Central memory CD8-positive, alpha-beta T cell (primary cell): Measurements from ENCODE around the gene S100A1.
"Not testable (repeated sequence)": the region's sequence is repeated elsewhere in the genome, so short reads cannot be mapped to it uniquely, and the experiment has no call there.

Experiments
- ATAC-seq: fragments of 150-1000 bp; cut with Tn5 transposase; replicated peaks from 2 replicates; pipeline ENCODE4 v1.10.0; 2022; ENCODE audit warnings: mild to moderate bottlenecking, moderate FRiP score, moderate number of reproducible peaks; ENCODE audit not compliant: poor library complexity, severe bottlenecking; ENCODE audit errors: extremely low read depth
- DNase-seq, 2 donors: peaks; one replicate each; pipeline ENCODE4 v3.0.0; 2021; ENCODE audit warnings: low spot score in 2 of 2
- H3K27ac Mint-ChIP-seq: one replicate; pipeline ENCODE4 v1.8.0; 2022; ENCODE audit warnings: low read depth, mild to moderate bottlenecking, moderate library complexity, mixed read lengths
- H3K27me3 Mint-ChIP-seq: one replicate; pipeline ENCODE4 v1.8.0; 2022; ENCODE audit warnings: mixed read lengths
- H3K36me3 Mint-ChIP-seq: one replicate; pipeline ENCODE4 v1.8.0; 2022; ENCODE audit warnings: mild to moderate bottlenecking, moderate library complexity, mixed read lengths; ENCODE audit not compliant: insufficient read depth
- H3K4me1 Mint-ChIP-seq: one replicate; pipeline ENCODE4 v1.8.0; 2022; ENCODE audit warnings: mixed read lengths
- H3K4me3 Mint-ChIP-seq: one replicate; pipeline ENCODE4 v1.8.0; 2022; ENCODE audit warnings: mild to moderate bottlenecking, moderate library complexity, mixed read lengths
- H3K9me3 Mint-ChIP-seq: one replicate; pipeline ENCODE4 v1.8.0; 2022; ENCODE audit warnings: mixed read lengths

Gene S100A1

DNA sequence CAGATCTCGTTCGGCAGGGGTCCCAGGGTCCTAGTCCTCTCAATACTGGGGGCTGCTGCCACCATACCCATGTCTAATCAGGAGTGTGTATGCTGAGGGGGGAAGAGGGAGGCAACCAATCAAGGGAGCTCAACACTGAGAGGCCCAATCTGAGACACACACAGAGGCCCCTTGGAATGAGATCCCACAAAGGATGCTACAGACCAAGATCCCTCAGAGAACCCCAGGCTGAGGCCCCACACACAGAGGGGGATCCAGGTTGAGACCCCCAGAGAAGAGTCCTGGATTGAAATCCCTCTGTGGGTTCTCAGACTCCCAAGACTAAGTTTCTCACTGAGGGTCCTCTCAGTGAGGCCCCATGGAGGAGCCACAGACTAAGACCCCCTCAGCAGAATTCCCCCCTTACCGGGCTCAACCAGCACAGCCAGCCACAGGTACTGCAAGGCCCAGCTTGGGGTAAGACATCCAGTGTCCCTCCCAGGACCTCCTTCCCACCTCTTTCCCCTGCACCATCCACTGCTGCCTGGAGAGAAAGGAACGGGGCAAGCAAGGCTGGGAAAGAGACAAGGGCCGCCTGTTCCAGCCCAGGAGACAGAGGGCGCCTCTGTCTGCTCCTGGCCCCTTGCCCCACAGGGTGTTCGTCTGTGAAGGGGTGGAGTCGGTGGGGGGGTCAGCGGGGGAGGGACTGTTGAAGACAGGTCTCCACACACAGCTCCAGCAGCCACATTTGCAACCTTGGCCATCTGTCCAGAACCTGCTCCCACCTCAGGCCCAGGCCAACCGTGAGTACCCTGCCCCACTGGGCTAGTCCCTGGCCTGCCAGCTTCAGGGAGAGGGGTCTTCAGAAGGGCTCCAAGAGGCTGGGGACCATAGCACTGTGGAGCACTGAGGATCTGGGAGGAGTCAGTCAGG lies at the start of gene S100A1:
Gene S100A1 (plus strand): TSS at position 720 of the 912 bp plus-strand sequence. CDS start 2,088 bp downstream, outside the sequence.
- no peak within 1 kb of the TSS for H3K27ac Mint-ChIP-seq
- no peaks in the 10 kb centered on the region for H3K27me3 Mint-ChIP-seq
- no peak within 1 kb of the TSS for H3K4me3 Mint-ChIP-seq
- no peaks in the 10 kb centered on the region for H3K9me3 Mint-ChIP-seq
- ATAC-seq (no peak), DNase-seq (no peak)
- H3K36me3 Mint-ChIP-seq = no peaks in the 10 kb centered on the region
- H3K4me1 Mint-ChIP-seq = peaks cover 1% of the 10 kb centered on the region

DNA sequence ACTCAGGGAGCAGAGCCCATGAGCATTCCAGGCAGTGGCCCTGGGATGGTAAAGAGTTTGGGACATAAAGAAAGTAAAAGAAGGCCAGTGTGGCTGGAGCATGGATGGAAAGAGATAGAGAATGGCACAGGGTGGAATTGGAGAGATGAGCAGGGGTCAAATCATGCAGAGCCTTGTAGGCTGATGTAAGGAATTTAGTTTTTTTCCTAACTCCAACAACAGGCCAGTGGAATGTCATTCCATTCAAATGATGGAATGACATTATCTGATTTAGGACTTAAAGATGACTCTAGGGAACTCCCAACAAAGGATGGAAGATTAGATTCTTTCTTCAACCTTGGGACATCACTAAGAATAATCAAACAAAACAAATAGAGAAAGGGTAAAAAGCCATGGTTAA lies 49.7 kb upstream of the S100A1 start:
- ATAC-seq (no peak), DNase-seq (no peak)
- Mint-ChIP-seq H3K36me3 (peaks cover under 1% of the 10 kb centered on the region), H3K4me1 (no peaks in the 10 kb centered on the region), H3K9me3 (no peaks in the 10 kb centered on the region), H3K27ac (no peak overlapping the region), H3K4me3 (no peak overlapping the region), H3K27me3 (peaks cover 35% of the 10 kb centered on the region)

- H3K9me3 Mint-ChIP-seq = no peaks in the 10 kb centered on the region
- DNase-seq (no peak), ATAC-seq (no peak)
- no peak overlapping the region for H3K27ac Mint-ChIP-seq
- H3K36me3 Mint-ChIP-seq = peaks cover 2% of the 10 kb centered on the region
- no peak overlapping the region for H3K4me3 Mint-ChIP-seq
- H3K27me3 Mint-ChIP-seq = peaks cover 37% of the 10 kb centered on the region
- no peaks in the 10 kb centered on the region for H3K4me1 Mint-ChIP-seq
These were observed 49.3 kb upstream of the S100A1 start for GRCh38 chr1:153578936-153579335.

- not testable (repeated sequence) for H3K27ac Mint-ChIP-seq, ATAC-seq, H3K4me1 Mint-ChIP-seq, H3K9me3 Mint-ChIP-seq, DNase-seq, H3K4me3 Mint-ChIP-seq, H3K36me3 Mint-ChIP-seq
- peaks cover 52% of the 10 kb centered on the region for H3K27me3 Mint-ChIP-seq
These were observed 45.4 kb upstream of the S100A1 start for GRCh38 chr1:153582836-153583235.

GRCh38 chr1:153583514-153583913 lies 44.7 kb upstream of the S100A1 start:
- not testable (repeated sequence) for H3K27ac Mint-ChIP-seq, H3K4me1 Mint-ChIP-seq, H3K36me3 Mint-ChIP-seq, H3K9me3 Mint-ChIP-seq, DNase-seq, H3K4me3 Mint-ChIP-seq, ATAC-seq
- H3K27me3 Mint-ChIP-seq = peaks cover 45% of the 10 kb centered on the region

DNA sequence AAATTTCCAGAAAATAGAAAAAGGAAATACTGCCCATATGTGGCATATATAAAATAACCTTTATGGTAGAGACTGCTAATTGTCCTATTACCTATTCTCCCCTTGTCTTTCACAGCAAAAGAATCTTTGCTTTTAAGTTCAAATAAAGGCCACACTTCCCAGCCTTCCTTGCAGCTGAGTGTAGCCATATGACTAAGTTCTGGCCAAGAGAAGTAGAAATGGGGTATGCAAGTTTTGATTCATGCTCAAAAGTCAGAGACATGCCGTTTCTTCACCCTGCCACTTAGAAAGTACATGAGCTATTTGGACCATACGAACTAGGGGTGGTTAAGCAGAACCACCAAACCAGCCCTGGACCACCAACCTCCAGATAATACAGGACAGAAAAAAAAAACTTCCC lies 44.3 kb upstream of the S100A1 start:
- H3K4me1 Mint-ChIP-seq = no peaks in the 10 kb centered on the region
- H3K4me3 Mint-ChIP-seq = no peak overlapping the region
- no peak for DNase-seq
- H3K36me3 Mint-ChIP-seq = peaks cover 2% of the 10 kb centered on the region
- H3K27ac Mint-ChIP-seq = no peak overlapping the region
- H3K27me3 Mint-ChIP-seq = peaks cover 40% of the 10 kb centered on the region
- H3K9me3 Mint-ChIP-seq = no peaks in the 10 kb centered on the region
- ATAC-seq = no peak

DNA sequence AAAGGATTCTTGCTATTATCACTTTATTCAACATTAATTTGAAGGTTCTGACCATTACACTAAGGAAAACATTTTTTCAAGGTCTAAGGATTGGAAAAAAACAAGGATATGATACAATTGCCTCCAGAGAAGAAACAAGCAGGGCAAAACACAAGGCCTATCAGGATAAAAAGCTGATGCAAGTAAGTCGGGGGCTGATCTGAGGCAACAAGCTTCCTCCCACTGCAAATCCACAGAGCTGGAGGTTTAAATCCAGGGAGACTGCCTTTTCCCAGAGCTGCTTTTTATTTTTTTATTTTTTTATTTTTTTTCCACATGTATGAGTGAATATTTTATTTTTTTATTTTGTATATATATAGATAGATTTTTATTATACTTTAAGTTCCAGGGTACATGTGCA lies 43.2 kb upstream of the S100A1 start:
- peaks cover 32% of the 10 kb centered on the region for H3K27me3 Mint-ChIP-seq
- no peak for DNase-seq
- H3K4me1 Mint-ChIP-seq = no peaks in the 10 kb centered on the region
- peaks cover 2% of the 10 kb centered on the region for H3K36me3 Mint-ChIP-seq
- no peaks in the 10 kb centered on the region for H3K9me3 Mint-ChIP-seq
- ATAC-seq = no peak
- H3K27ac Mint-ChIP-seq = no peak overlapping the region
- H3K4me3 Mint-ChIP-seq = no peak overlapping the region

DNA sequence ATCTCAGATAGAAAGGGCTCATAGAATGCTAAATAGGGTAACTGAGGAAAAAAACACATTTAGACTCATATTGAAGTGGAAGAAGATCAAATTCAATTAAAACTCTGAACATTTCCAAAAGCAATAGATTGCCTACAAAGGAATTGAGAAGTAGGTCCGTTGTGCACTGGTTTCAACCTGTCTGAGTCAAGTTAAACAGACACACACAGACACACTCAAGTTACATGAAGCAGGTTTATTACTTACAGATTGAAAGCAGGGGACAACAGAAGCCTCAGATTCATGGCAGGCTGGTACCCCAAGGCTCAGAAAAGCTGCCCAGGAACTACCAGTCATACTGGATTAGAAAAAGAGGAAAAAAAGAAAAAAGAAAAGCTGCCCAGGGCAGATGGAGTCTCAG lies 41.9 kb upstream of the S100A1 start:
- no peak overlapping the region for H3K4me3 Mint-ChIP-seq
- H3K27ac Mint-ChIP-seq = no peak overlapping the region
- H3K36me3 Mint-ChIP-seq = peaks cover 2% of the 10 kb centered on the region
- H3K27me3 Mint-ChIP-seq = peaks cover 32% of the 10 kb centered on the region
- no peaks in the 10 kb centered on the region for H3K4me1 Mint-ChIP-seq
- ATAC-seq = no peak
- no peak for DNase-seq
- no peaks in the 10 kb centered on the region for H3K9me3 Mint-ChIP-seq

DNA sequence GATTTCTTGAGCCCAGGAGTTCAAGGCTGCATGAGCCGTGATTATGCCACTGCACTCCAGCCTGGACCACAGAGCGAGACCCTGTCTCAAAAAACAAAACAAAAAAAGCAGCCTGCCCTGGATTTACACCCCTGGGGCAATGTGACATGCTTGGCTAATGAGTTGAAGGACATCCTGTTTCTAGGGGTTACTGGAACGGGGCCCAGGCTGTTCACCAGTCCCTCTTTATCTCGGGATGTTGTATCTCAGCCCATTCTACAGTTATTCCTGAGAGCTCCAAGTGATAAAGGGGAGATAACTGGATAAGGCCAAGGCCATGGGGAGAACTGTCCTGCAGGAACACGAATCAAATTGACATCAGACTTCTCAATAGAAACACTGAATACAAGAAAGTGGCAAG lies 40.9 kb upstream of the S100A1 start:
- no peak for ATAC-seq
- Mint-ChIP-seq H3K9me3 (no peaks in the 10 kb centered on the region), H3K36me3 (peaks cover 2% of the 10 kb centered on the region), H3K4me1 (no peaks in the 10 kb centered on the region), H3K27me3 (peaks cover 32% of the 10 kb centered on the region), H3K27ac (no peak overlapping the region), H3K4me3 (no peak overlapping the region)
- DNase-seq = no peak

GRCh38 chr1:153588033-153588432 lies 40.2 kb upstream of the S100A1 start:
- H3K4me3 Mint-ChIP-seq, H3K27ac Mint-ChIP-seq, H3K9me3 Mint-ChIP-seq, DNase-seq, H3K36me3 Mint-ChIP-seq, ATAC-seq, H3K4me1 Mint-ChIP-seq: not testable (repeated sequence)
- peaks cover 32% of the 10 kb centered on the region for H3K27me3 Mint-ChIP-seq

DNA sequence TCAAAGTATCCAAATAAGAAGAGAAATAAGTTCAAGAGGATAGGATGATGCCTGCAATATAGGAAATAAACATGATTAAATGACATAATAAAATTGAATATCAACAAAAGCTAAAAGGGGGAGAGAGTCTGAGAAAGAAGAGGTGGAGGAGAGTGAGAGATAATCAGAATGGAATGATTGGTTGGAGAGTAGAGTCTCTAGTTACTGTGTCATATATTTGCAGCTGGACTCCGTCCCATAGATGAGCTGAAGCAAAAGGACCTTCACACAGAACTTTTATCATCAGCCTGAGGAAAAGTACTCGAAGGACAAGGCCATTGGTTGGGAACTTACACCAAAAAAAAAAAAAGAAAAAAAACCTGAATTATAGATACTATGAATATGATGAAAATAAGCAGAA lies 39.8 kb upstream of the S100A1 start:
- DNase-seq = no peak
- no peaks in the 10 kb centered on the region for H3K4me1 Mint-ChIP-seq
- no peak overlapping the region for H3K4me3 Mint-ChIP-seq
- H3K27me3 Mint-ChIP-seq = peaks cover 32% of the 10 kb centered on the region
- peaks cover 2% of the 10 kb centered on the region for H3K36me3 Mint-ChIP-seq
- no peak for ATAC-seq
- no peak overlapping the region for H3K27ac Mint-ChIP-seq
- no peaks in the 10 kb centered on the region for H3K9me3 Mint-ChIP-seq

DNA sequence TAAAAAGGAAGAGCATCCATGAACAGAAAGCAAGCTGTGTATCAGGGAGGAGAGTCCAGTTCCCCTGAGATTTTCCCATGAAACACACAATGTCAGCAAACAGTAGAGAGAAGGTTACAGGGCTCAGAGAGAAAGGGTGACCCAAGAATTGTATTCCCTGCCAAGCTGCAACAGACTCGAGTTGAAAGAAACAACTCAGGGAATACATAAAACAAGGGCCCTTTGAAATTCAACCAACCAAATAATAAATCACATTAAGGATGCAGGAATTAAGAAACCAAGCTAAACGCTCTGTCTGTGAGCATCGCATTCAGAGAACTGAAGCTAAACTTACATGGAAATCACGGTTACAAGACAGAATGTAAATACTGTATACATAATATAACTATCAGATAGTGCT lies 35.5 kb upstream of the S100A1 start:
- ATAC-seq = no peak
- Mint-ChIP-seq H3K27ac (no peak overlapping the region), H3K4me1 (no peaks in the 10 kb centered on the region), H3K4me3 (no peak overlapping the region), H3K9me3 (no peaks in the 10 kb centered on the region), H3K36me3 (no peaks in the 10 kb centered on the region), H3K27me3 (no peaks in the 10 kb centered on the region)
- no peak for DNase-seq

GRCh38 chr1:153597206-153597605 lies 31.0 kb upstream of the S100A1 start:
- Mint-ChIP-seq H3K4me1 (no peaks in the 10 kb centered on the region), H3K27ac (no peak overlapping the region), H3K4me3 (no peak overlapping the region), H3K27me3 (no peaks in the 10 kb centered on the region), H3K36me3 (no peaks in the 10 kb centered on the region), H3K9me3 (no peaks in the 10 kb centered on the region)
- DNase-seq (no peak), ATAC-seq (no peak)
